ENCODE measurements around the gene LXN.
"Not testable (repeated sequence)": the region's sequence is repeated elsewhere in the genome, so short reads cannot be mapped to it uniquely, and the experiment has no call there.

Gene LXN

GRCh38 chr3:158672215-158673176 lies at the start of gene LXN:
LXN (minus strand) TSS chr3:158672648; CDS start chr3:158672478, 170 bp downstream.
- DNase-seq: peak; percentile 65 to 70

- no peak for DNase-seq
Observed at GRCh38 chr3:158722108-158722507, 49.7 kb upstream of the LXN start.

- DNase-seq: no peak
Observed at GRCh38 chr3:158718490-158719170, 46.2 kb upstream of the LXN start.

- no peak for DNase-seq
Observed at GRCh38 chr3:158717576-158717975, 45.1 kb upstream of the LXN start.

- DNase-seq: no peak
Observed at GRCh38 chr3:158713094-158713499, 40.6 kb upstream of the LXN start.

GRCh38 chr3:158712443-158712842 lies 40.0 kb upstream of the LXN start:
- DNase-seq: no peak

GRCh38 chr3:158711886-158712285 lies 39.4 kb upstream of the LXN start:
- DNase-seq: no peak

GRCh38 chr3:158710601-158711000 lies 38.2 kb upstream of the LXN start:
- no peak for DNase-seq

- no peak for DNase-seq
Observed at GRCh38 chr3:158709666-158710083, 37.2 kb upstream of the LXN start.

GRCh38 chr3:158703566-158703965 lies 31.1 kb upstream of the LXN start:
- no peak for DNase-seq

- no peak for DNase-seq
Observed at GRCh38 chr3:158702815-158703481, 30.5 kb upstream of the LXN start.

- DNase-seq: no peak
Observed at GRCh38 chr3:158701420-158702065, 29.1 kb upstream of the LXN start.

- DNase-seq: no peak
Observed at GRCh38 chr3:158700559-158700958, 28.1 kb upstream of the LXN start.

GRCh38 chr3:158696618-158697017 lies 24.2 kb upstream of the LXN start:
- no peak for DNase-seq

GRCh38 chr3:158693866-158694456 lies 21.5 kb upstream of the LXN start:
- not testable (repeated sequence) for DNase-seq

GRCh38 chr3:158685159-158685558 lies 12.7 kb upstream of the LXN start:
- no peak for DNase-seq

GRCh38 chr3:158683230-158683962 lies 10.9 kb upstream of the LXN start:
- no peak for DNase-seq

- DNase-seq: no peak
Observed at GRCh38 chr3:158680861-158681260, 8.4 kb upstream of the LXN start.

GRCh38 chr3:158679547-158680000 lies 7.1 kb upstream of the LXN start:
- no peak for DNase-seq

GRCh38 chr3:158678687-158679086 lies 6.2 kb upstream of the LXN start:
- DNase-seq: no peak

- DNase-seq: no peak
Observed at GRCh38 chr3:158671821-158672214, 630 bp downstream of the LXN start.

GRCh38 chr3:158668506-158668905 lies 3.9 kb downstream of the LXN start:
- no peak for DNase-seq

Measured in activated CD4-positive, alpha-beta T cell treated with anti-CD3 and anti-CD28 coated beads, Interleukin-2, amount 50 U/mL, for 4 hours (primary cell).